ENCODE results near the gene COMMD4.

COMMD4 gene

DNA sequence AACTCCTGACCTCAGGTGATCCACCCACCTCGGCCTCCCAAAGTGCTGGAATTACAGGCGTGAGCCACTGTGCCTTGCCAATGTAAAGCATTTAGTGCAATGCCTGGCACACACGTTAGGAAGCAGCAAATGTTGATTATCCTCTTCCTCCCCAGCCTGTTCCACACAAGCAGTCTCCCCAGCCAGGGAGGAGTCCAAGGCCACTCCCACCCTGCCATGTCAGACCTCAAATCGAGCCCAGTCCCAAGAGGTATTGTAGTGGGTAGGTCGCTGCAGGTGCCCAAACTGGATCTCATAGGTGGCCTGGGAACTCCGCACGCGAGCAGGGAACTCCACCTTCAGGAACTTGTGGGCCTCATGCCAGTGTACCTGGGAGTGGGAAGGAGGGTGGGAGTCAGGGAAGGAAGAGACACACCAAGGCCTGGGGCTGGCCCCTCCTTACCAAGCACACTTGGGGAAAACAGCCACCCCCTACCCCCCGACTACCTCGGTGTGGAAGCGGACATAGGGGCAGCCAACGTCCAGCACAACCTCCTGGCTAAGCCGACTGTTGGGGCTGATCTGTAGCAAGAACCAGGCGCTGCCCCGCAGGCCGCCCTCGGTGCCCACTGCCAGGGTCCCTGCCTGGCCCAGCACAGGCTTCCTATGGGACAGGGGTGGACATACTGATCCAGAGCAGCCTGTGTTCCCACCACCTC is 22.3 kb downstream of the COMMD4 start:
- Histone ChIP-seq H3K4me2 (no peak overlapping the region), H3K4me1 (ENCODE audit: low read depth, poor library complexity, severe bottlenecking) (no peaks in the 10 kb centered on the region), H3K4me3 (IDR thresholded peaks at IDR 0.05; ENCODE audit: insufficient read depth, low read depth, low read length) (no peak overlapping the region), H3K9ac (no peak overlapping the region), H3K79me2 (ENCODE audit: insufficient read depth, low read depth) (no peaks in the 10 kb centered on the region), H3K27me3 (ENCODE audit: insufficient read depth, low read depth) (no peaks in the 10 kb centered on the region), H4K20me1 (ENCODE audit: insufficient read depth) (no peaks in the 10 kb centered on the region), H3K27ac (no peak overlapping the region), H3K36me3 (ENCODE audit: insufficient read depth) (no peaks in the 10 kb centered on the region), H2AFZ (ENCODE audit: low read depth) (no peak overlapping the region)
- TF ChIP-seq, protein P1, sequence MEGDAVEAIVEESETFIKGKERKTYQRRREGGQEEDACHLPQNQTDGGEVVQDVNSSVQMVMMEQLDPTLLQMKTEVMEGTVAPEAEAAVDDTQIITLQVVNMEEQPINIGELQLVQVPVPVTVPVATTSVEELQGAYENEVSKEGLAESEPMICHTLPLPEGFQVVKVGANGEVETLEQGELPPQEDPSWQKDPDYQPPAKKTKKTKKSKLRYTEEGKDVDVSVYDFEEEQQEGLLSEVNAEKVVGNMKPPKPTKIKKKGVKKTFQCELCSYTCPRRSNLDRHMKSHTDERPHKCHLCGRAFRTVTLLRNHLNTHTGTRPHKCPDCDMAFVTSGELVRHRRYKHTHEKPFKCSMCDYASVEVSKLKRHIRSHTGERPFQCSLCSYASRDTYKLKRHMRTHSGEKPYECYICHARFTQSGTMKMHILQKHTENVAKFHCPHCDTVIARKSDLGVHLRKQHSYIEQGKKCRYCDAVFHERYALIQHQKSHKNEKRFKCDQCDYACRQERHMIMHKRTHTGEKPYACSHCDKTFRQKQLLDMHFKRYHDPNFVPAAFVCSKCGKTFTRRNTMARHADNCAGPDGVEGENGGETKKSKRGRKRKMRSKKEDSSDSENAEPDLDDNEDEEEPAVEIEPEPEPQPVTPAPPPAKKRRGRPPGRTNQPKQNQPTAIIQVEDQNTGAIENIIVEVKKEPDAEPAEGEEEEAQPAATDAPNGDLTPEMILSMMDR (conservative IDR thresholded peaks at IDR 0.05; ENCODE audit: low read depth, low read length): no peak

- TF ChIP-seq, protein P1 (conservative IDR thresholded peaks at IDR 0.05; ENCODE audit: low read depth, low read length): no peak
- H3K4me1 ChIP-seq (ENCODE audit: low read depth, poor library complexity, severe bottlenecking): no peaks in the 10 kb centered on the region
- H3K27ac ChIP-seq: no peak overlapping the region
- no peak overlapping the region for H3K9ac ChIP-seq
- no peaks in the 10 kb centered on the region for H3K27me3 ChIP-seq (ENCODE audit: insufficient read depth, low read depth)
- H3K4me3 ChIP-seq (IDR thresholded peaks at IDR 0.05; ENCODE audit: insufficient read depth, low read depth, low read length): no peak overlapping the region
- no peak overlapping the region for H3K4me2 ChIP-seq
- no peak overlapping the region for H2AFZ ChIP-seq (ENCODE audit: low read depth)
- H4K20me1 ChIP-seq (ENCODE audit: insufficient read depth): no peaks in the 10 kb centered on the region
- H3K36me3 ChIP-seq (ENCODE audit: insufficient read depth): no peaks in the 10 kb centered on the region
- H3K79me2 ChIP-seq (ENCODE audit: insufficient read depth, low read depth): no peaks in the 10 kb centered on the region
Measured at GRCh38 chr15:75358771-75359536, 23.1 kb downstream of the COMMD4 start.

- no peak overlapping the region for H2AFZ ChIP-seq (ENCODE audit: low read depth)
- no peaks in the 10 kb centered on the region for H3K27me3 ChIP-seq (ENCODE audit: insufficient read depth, low read depth)
- TF ChIP-seq, protein P1 (conservative IDR thresholded peaks at IDR 0.05; ENCODE audit: low read depth, low read length): no peak
- H3K4me3 ChIP-seq (IDR thresholded peaks at IDR 0.05; ENCODE audit: insufficient read depth, low read depth, low read length): no peak overlapping the region
- no peaks in the 10 kb centered on the region for H3K79me2 ChIP-seq (ENCODE audit: insufficient read depth, low read depth)
- no peak overlapping the region for H3K4me2 ChIP-seq
- H3K27ac ChIP-seq: no peak overlapping the region
- no peaks in the 10 kb centered on the region for H3K4me1 ChIP-seq (ENCODE audit: low read depth, poor library complexity, severe bottlenecking)
- no peak overlapping the region for H3K9ac ChIP-seq
- no peaks in the 10 kb centered on the region for H3K36me3 ChIP-seq (ENCODE audit: insufficient read depth)
- no peaks in the 10 kb centered on the region for H4K20me1 ChIP-seq (ENCODE audit: insufficient read depth)
Measured at GRCh38 chr15:75359537-75360250, 23.8 kb downstream of the COMMD4 start.

- H3K36me3 ChIP-seq (ENCODE audit: insufficient read depth): no peaks in the 10 kb centered on the region
Measured at GRCh38 chr15:75360391-75360790, 24.5 kb downstream of the COMMD4 start.

More at GRCh38 chr15:75360391-75360790, 24.5 kb downstream of the COMMD4 start:
- H3K27ac ChIP-seq: no peak overlapping the region
- TF ChIP-seq, protein P1 (conservative IDR thresholded peaks at IDR 0.05; ENCODE audit: low read depth, low read length): no peak
- no peak overlapping the region for H3K4me2 ChIP-seq
- H3K79me2 ChIP-seq (ENCODE audit: insufficient read depth, low read depth): no peaks in the 10 kb centered on the region
- no peak overlapping the region for H3K9ac ChIP-seq
- no peaks in the 10 kb centered on the region for H3K27me3 ChIP-seq (ENCODE audit: insufficient read depth, low read depth)
- no peaks in the 10 kb centered on the region for H3K4me1 ChIP-seq (ENCODE audit: low read depth, poor library complexity, severe bottlenecking)
- no peaks in the 10 kb centered on the region for H4K20me1 ChIP-seq (ENCODE audit: insufficient read depth)
- H3K4me3 ChIP-seq (IDR thresholded peaks at IDR 0.05; ENCODE audit: insufficient read depth, low read depth, low read length): no peak overlapping the region
- no peak overlapping the region for H2AFZ ChIP-seq (ENCODE audit: low read depth)

Measured in KMS-11 (cell line).